HG03139 (cell line): ENCODE results near the gene CSGALNACT2.
"Not testable (repeated sequence)": the region's sequence is repeated elsewhere in the genome, so short reads cannot be mapped to it uniquely, and the experiment has no call there.

ENCODE experiments used
- ATAC-seq: cut with Tn5 transposase; IDR thresholded peaks from one replicate; pipeline ENCODE4 v1.9.1; 2021; ENCODE audit not compliant: unreplicated experiment

The CSGALNACT2 gene

GRCh38 chr10:43138021-43138756, at the start of gene CSGALNACT2:
Gene CSGALNACT2 (plus strand): TSS chr10:43138445. CDS start chr10:43155150, 16,705 bp downstream.
- peak; percentile 72 for ATAC-seq

- ATAC-seq: no peak
Measured at GRCh38 chr10:43089519-43089918, 48.7 kb upstream of the CSGALNACT2 start.

- no peak for ATAC-seq
Measured at GRCh38 chr10:43090188-43090587, 48.1 kb upstream of the CSGALNACT2 start.

- ATAC-seq: no peak
Measured at GRCh38 chr10:43090664-43091063, 47.6 kb upstream of the CSGALNACT2 start.

GRCh38 chr10:43091846-43092245, 46.4 kb upstream of the CSGALNACT2 start:
- no peak for ATAC-seq

GRCh38 chr10:43093423-43094076, 44.7 kb upstream of the CSGALNACT2 start:
- ATAC-seq: no peak

GRCh38 chr10:43094085-43094484, 44.2 kb upstream of the CSGALNACT2 start:
- no peak for ATAC-seq

- not testable (repeated sequence) for ATAC-seq
Measured at GRCh38 chr10:43099339-43099738, 38.9 kb upstream of the CSGALNACT2 start.

GRCh38 chr10:43099928-43100327, 38.3 kb upstream of the CSGALNACT2 start:
- ATAC-seq: no peak

- ATAC-seq: no peak
Measured at GRCh38 chr10:43100366-43100765, 37.9 kb upstream of the CSGALNACT2 start.

- no peak for ATAC-seq
Measured at GRCh38 chr10:43102063-43102828, 36.0 kb upstream of the CSGALNACT2 start.

GRCh38 chr10:43105102-43105955, 32.9 kb upstream of the CSGALNACT2 start:
- peak; percentile 67 for ATAC-seq

GRCh38 chr10:43105956-43106229, 32.4 kb upstream of the CSGALNACT2 start:
- no peak for ATAC-seq

- no peak for ATAC-seq
Measured at GRCh38 chr10:43106256-43107091, 31.8 kb upstream of the CSGALNACT2 start.

GRCh38 chr10:43108951-43109350, 29.3 kb upstream of the CSGALNACT2 start:
- no peak for ATAC-seq

GRCh38 chr10:43109671-43110249, 28.5 kb upstream of the CSGALNACT2 start:
- no peak for ATAC-seq

GRCh38 chr10:43110338-43111071, 27.7 kb upstream of the CSGALNACT2 start:
- ATAC-seq: no peak

- no peak for ATAC-seq
Measured at GRCh38 chr10:43111101-43111500, 27.1 kb upstream of the CSGALNACT2 start.
